ENCODE results near the gene PSMA5. TPM values are rescaled to one million over a fixed set of nuclear protein-coding genes. Genes with fewer than 3 reads are reported as not detected.

The PSMA5 gene
- total and polyA plus RNA-seq, 2 experiments from 2014 or later: 64.4 to 90.1 TPM

- Histone ChIP-seq H3K27ac (peak overlapping the region; percentile 83), H4K20me1 (ENCODE audit: insufficient read depth, poor library complexity, severe bottlenecking) (no peaks in the 10 kb centered on the region), H3K79me2 (peaks cover 66% of the 10 kb centered on the region), H3K4me2 (no peak overlapping the region), H3K27me3 (no peaks in the 10 kb centered on the region), H3K36me3 (replicated peaks; ENCODE audit: insufficient read depth, low read depth) (no peaks in the 10 kb centered on the region), H3K4me3 (no peak overlapping the region), H3K9me3 (ENCODE audit: low read depth) (no peaks in the 10 kb centered on the region), H2AFZ (no peak overlapping the region), H3K4me1 (ENCODE audit: insufficient read depth) (peaks cover 25% of the 10 kb centered on the region), H3K9me2 (replicated peaks; ENCODE audit: insufficient read depth) (no peaks in the 10 kb centered on the region)
- WGBS (ENCODE audit: low lambda C conversion rate, missing lambda C conversion rate): 95% methylated on average over 6 of the region's 6 CpGs
- DNase-seq (ENCODE audit: low spot score): no peak
- no peak for TF ChIP-seq CTCF (IDR thresholded peaks at IDR 0.05; ENCODE audit: poor library complexity)
- TF ChIP-seq EZH2phosphoT487 (IDR thresholded peaks at IDR 0.05; ENCODE audit: low read depth, severe bottlenecking, unreplicated experiment): no peak
- TF ChIP-seq EZH2 (IDR thresholded peaks at IDR 0.05; ENCODE audit: borderline replicate concordance): no peak
Observed at GRCh38 chr1:109372281-109372680, 54.0 kb downstream of the PSMA5 start.

GRCh38 chr1:109371341-109371739, 54.9 kb downstream of the PSMA5 start:
- H2AFZ ChIP-seq: no peak overlapping the region
- DNase-seq (ENCODE audit: low spot score): peak; percentile 63
- WGBS (ENCODE audit: low lambda C conversion rate, missing lambda C conversion rate): 49% methylated on average over 4 of the region's 4 CpGs

GRCh38 chr1:109370712-109371340, 55.4 kb downstream of the PSMA5 start:
- peak; percentile 21 for DNase-seq (ENCODE audit: low spot score)
- no peak for TF ChIP-seq CTCF (IDR thresholded peaks at IDR 0.05; ENCODE audit: poor library complexity)
- no peak for TF ChIP-seq EZH2phosphoT487 (IDR thresholded peaks at IDR 0.05; ENCODE audit: low read depth, severe bottlenecking, unreplicated experiment)
- TF ChIP-seq EZH2 (IDR thresholded peaks at IDR 0.05; ENCODE audit: borderline replicate concordance): no peak
- 35% methylated on average over 7 of the region's 7 CpGs for WGBS (ENCODE audit: low lambda C conversion rate, missing lambda C conversion rate)
- Histone ChIP-seq H3K9me2 (replicated peaks; ENCODE audit: insufficient read depth) (no peaks in the 10 kb centered on the region), H3K27ac (peak overlapping the region; percentile 83), H3K36me3 (replicated peaks; ENCODE audit: insufficient read depth, low read depth) (no peaks in the 10 kb centered on the region), H3K9me3 (ENCODE audit: low read depth) (no peaks in the 10 kb centered on the region), H3K79me2 (peaks cover 54% of the 10 kb centered on the region), H3K27me3 (no peaks in the 10 kb centered on the region), H3K4me2 (peak overlapping the region; percentile 66), H4K20me1 (ENCODE audit: insufficient read depth, poor library complexity, severe bottlenecking) (no peaks in the 10 kb centered on the region), H2AFZ (no peak overlapping the region), H3K4me1 (ENCODE audit: insufficient read depth) (peaks cover 25% of the 10 kb centered on the region), H3K4me3 (no peak overlapping the region)

More at GRCh38 chr1:109371341-109371739, 54.9 kb downstream of the PSMA5 start:
- H3K4me1 ChIP-seq (ENCODE audit: insufficient read depth): peaks cover 25% of the 10 kb centered on the region
- H3K79me2 ChIP-seq: peaks cover 56% of the 10 kb centered on the region
- TF ChIP-seq CTCF (IDR thresholded peaks at IDR 0.05; ENCODE audit: poor library complexity): no peak
- TF ChIP-seq EZH2phosphoT487 (IDR thresholded peaks at IDR 0.05; ENCODE audit: low read depth, severe bottlenecking, unreplicated experiment): no peak
- no peak overlapping the region for H3K4me3 ChIP-seq
- peak overlapping the region; percentile 66 for H3K4me2 ChIP-seq
- peak overlapping the region; percentile 83 for H3K27ac ChIP-seq
- H3K27me3 ChIP-seq: no peaks in the 10 kb centered on the region
- no peaks in the 10 kb centered on the region for H3K9me2 ChIP-seq (replicated peaks; ENCODE audit: insufficient read depth)
- H3K9me3 ChIP-seq (ENCODE audit: low read depth): no peaks in the 10 kb centered on the region
- no peaks in the 10 kb centered on the region for H4K20me1 ChIP-seq (ENCODE audit: insufficient read depth, poor library complexity, severe bottlenecking)
- no peaks in the 10 kb centered on the region for H3K36me3 ChIP-seq (replicated peaks; ENCODE audit: insufficient read depth, low read depth)
